ENCODE measurements around the gene EPB41L1. TPM values are rescaled to one million over a fixed set of nuclear protein-coding genes. Genes with fewer than 3 reads are reported as not detected.

Gene EPB41L1
- total RNA-seq, 4 donors from 2014 or later = 9.0 to 33.5 (median 20.4) TPM

- intact Hi-C loops (cut with DNase I; ENCODE audit: low total_unique reads) = no loop called here
- DNase-seq (ENCODE audit: low spot score in 2 of 2) = no peak
- TF ChIP-seq CTCF (IDR thresholded peaks at IDR 0.05) (no peak), POLR2A (IDR thresholded peaks at IDR 0.05) (no peak)
- H3K4me3 ChIP-seq (ENCODE audit: low read depth, poor library complexity, severe bottlenecking) = no peak overlapping the region
- 69 to 71% methylated on average over 4 of the region's 4 CpGs for WGBS, 2 donors
Measured at GRCh38 chr20:36217226-36217625, 62.7 kb downstream of the EPB41L1 start.

GRCh38 chr20:36218380-36219064 is 64.0 kb downstream of the EPB41L1 start:
- intact Hi-C loops (cut with DNase I; ENCODE audit: low total_unique reads) = no loop called here
- no peak overlapping the region for H3K4me3 ChIP-seq (ENCODE audit: low read depth, poor library complexity, severe bottlenecking)
- no peak for TF ChIP-seq CTCF (IDR thresholded peaks at IDR 0.05)
- no peak for TF ChIP-seq POLR2A (IDR thresholded peaks at IDR 0.05)
- WGBS, 2 donors = 80 to 85% methylated on average over 16 of the region's 16 CpGs
- no peak for DNase-seq (ENCODE audit: low spot score in 2 of 2)

- intact Hi-C loops (cut with DNase I; ENCODE audit: low total_unique reads) = no loop called here
- WGBS, 2 donors = 93 to 94% methylated on average over 17 of the region's 17 CpGs
Measured at GRCh38 chr20:36219671-36220220, 65.2 kb downstream of the EPB41L1 start.

GRCh38 chr20:36225666-36226065 is 71.1 kb downstream of the EPB41L1 start:
- intact Hi-C loops (cut with DNase I; ENCODE audit: low total_unique reads) = no loop called here
- no peak overlapping the region for H3K4me3 ChIP-seq (ENCODE audit: low read depth, poor library complexity, severe bottlenecking)
- TF ChIP-seq POLR2A (IDR thresholded peaks at IDR 0.05) (no peak), CTCF (IDR thresholded peaks at IDR 0.05) (no peak)
- no peak for DNase-seq (ENCODE audit: low spot score in 2 of 2)
- whole genome bisulfite sequencing, 2 donors = 86 to 87% methylated on average over 7 of the region's 7 CpGs

More at GRCh38 chr20:36219671-36220220, 65.2 kb downstream of the EPB41L1 start:
- DNase-seq (ENCODE audit: low spot score in 2 of 2) = no peak
- no peak for TF ChIP-seq POLR2A (IDR thresholded peaks at IDR 0.05)
- no peak for TF ChIP-seq CTCF (IDR thresholded peaks at IDR 0.05)
- no peak overlapping the region for H3K4me3 ChIP-seq (ENCODE audit: low read depth, poor library complexity, severe bottlenecking)

- no peak for DNase-seq (ENCODE audit: low spot score in 2 of 2)
- intact Hi-C loops (cut with DNase I; ENCODE audit: low total_unique reads) = no loop called here
- WGBS, 2 donors = 78 to 80% methylated on average over 6 of the region's 6 CpGs
- TF ChIP-seq POLR2A (IDR thresholded peaks at IDR 0.05) (no peak), CTCF (IDR thresholded peaks at IDR 0.05) (no peak)
- no peak overlapping the region for H3K4me3 ChIP-seq (ENCODE audit: low read depth, poor library complexity, severe bottlenecking)
Measured at GRCh38 chr20:36228770-36229169, 74.2 kb downstream of the EPB41L1 start.

Measured in lower leg skin (tissue), 4 donors.